H9 (cell line): ENCODE results near the gene ZFYVE28. TPM values are rescaled to one million over a fixed set of nuclear protein-coding genes. Genes with fewer than 3 reads are reported as not detected.
A peak's percentile ranks its signal among the peaks of the same experiment; 100 is the strongest.

Source experiments
- DNase-seq: peaks from one replicate; pipeline ENCODE4 v3.0.0-alpha.2; 2017
- H2AFZ ChIP-seq: one replicate; pipeline ENCODE4 v1.6.1; 2013; ENCODE audit warnings: mild to moderate bottlenecking, low read length, control low read depth, moderate library complexity
- H2AK5ac ChIP-seq: 2 replicates; pipeline ENCODE4 v1.6.1; 2013; ENCODE audit warnings: low read length, control low read depth, mixed read lengths; ENCODE audit not compliant: insufficient read length
- H2BK120ac ChIP-seq: one replicate; pipeline ENCODE4 v1.6.1; 2013; ENCODE audit warnings: low read depth, mild to moderate bottlenecking, low read length, control low read depth, inconsistent platforms; ENCODE audit not compliant: poor library complexity, severe bottlenecking
- H2BK12ac ChIP-seq: 2 replicates; pipeline ENCODE4 v1.6.1; 2013; ENCODE audit warnings: low read length, control low read depth, mixed read lengths, low read depth; ENCODE audit not compliant: insufficient read length
- H2BK15ac ChIP-seq: 2 replicates; pipeline ENCODE4 v1.6.1; 2013; ENCODE audit warnings: low read depth, low read length, control low read depth
- H2BK20ac ChIP-seq: one replicate; pipeline ENCODE4 v1.6.1; 2013; ENCODE audit warnings: low read depth, mild to moderate bottlenecking, low read length, control low read depth, inconsistent platforms; ENCODE audit not compliant: poor library complexity, severe bottlenecking
- H2BK5ac ChIP-seq: 2 replicates; pipeline ENCODE4 v1.6.1; 2013; ENCODE audit warnings: low read length, control low read depth, mixed read lengths; ENCODE audit not compliant: insufficient read length
- H3K14ac ChIP-seq: 2 replicates; pipeline ENCODE4 v1.6.1; 2013; ENCODE audit warnings: low read length, control low read depth; ENCODE audit not compliant: insufficient read depth
- H3K18ac ChIP-seq: 2 replicates; pipeline ENCODE4 v1.6.1; 2013; ENCODE audit warnings: low read depth, mild to moderate bottlenecking, mixed read lengths, low read length, control low read depth; ENCODE audit not compliant: insufficient read length
- H3K23ac ChIP-seq: 2 replicates; pipeline ENCODE4 v1.6.1; 2013; ENCODE audit warnings: low read length, control low read depth, mixed read lengths, low read depth; ENCODE audit not compliant: insufficient read length
- H3K23me2 ChIP-seq: 2 replicates; pipeline ENCODE4 v1.6.1; 2013; ENCODE audit warnings: low read depth, mild to moderate bottlenecking, mixed read lengths, low read length, control low read depth; ENCODE audit not compliant: insufficient read length, poor library complexity, severe bottlenecking
- H3K27ac ChIP-seq: 2 replicates; pipeline ENCODE4 v1.5.1; 2013; ENCODE audit warnings: low read length, control low read depth, mixed read lengths, low read depth; ENCODE audit not compliant: insufficient read length
- H3K27me3 ChIP-seq: 2 replicates; pipeline ENCODE4 v1.6.1; 2013; ENCODE audit warnings: low read length, control low read depth, inconsistent platforms; ENCODE audit not compliant: insufficient read depth
- H3K4ac ChIP-seq: 2 replicates; pipeline ENCODE4 v1.6.1; 2013; ENCODE audit warnings: low read depth, mild to moderate bottlenecking, control low read depth, inconsistent platforms, low read length, moderate library complexity
- H3K4me1 ChIP-seq: 2 replicates; pipeline ENCODE4 v1.6.1; 2013; ENCODE audit warnings: low read length, control low read depth, inconsistent platforms; ENCODE audit not compliant: insufficient read depth
- H3K4me2 ChIP-seq: 2 replicates; pipeline ENCODE4 v1.6.1; 2013; ENCODE audit warnings: low read length, control low read depth, mixed read lengths; ENCODE audit not compliant: insufficient read length, insufficient read depth
- H3K56ac ChIP-seq: 2 replicates; pipeline ENCODE4 v1.6.1; 2013; ENCODE audit warnings: low read depth, mild to moderate bottlenecking, mixed read lengths, low read length, control low read depth; ENCODE audit not compliant: insufficient read length
- H3K79me1 ChIP-seq: 2 replicates; pipeline ENCODE4 v1.6.1; 2013; ENCODE audit warnings: low read depth, mild to moderate bottlenecking, moderate library complexity, low read length, control low read depth, inconsistent platforms; ENCODE audit not compliant: insufficient read depth, poor library complexity, severe bottlenecking
- H3K79me2 ChIP-seq: 2 replicates; pipeline ENCODE4 v1.6.1; 2013; ENCODE audit warnings: low read length, control low read depth, inconsistent platforms; ENCODE audit not compliant: insufficient read depth
- H3K9ac ChIP-seq: 2 replicates; pipeline ENCODE4 v1.6.1; 2013; ENCODE audit warnings: low read length, control low read depth, mixed read lengths; ENCODE audit not compliant: insufficient read length; ENCODE audit errors: extremely low read depth
- H3K9me3 ChIP-seq: one replicate; pipeline ENCODE4 v1.6.1; 2013; ENCODE audit warnings: low read depth, low read length, inconsistent platforms; ENCODE audit not compliant: control insufficient read depth
- H3T11ph ChIP-seq: one replicate; pipeline ENCODE4 v1.6.1; 2013; ENCODE audit warnings: mild to moderate bottlenecking, low read length, control low read depth, inconsistent platforms
- H4K20me1 ChIP-seq: one replicate; pipeline ENCODE4 v1.6.1; 2013; ENCODE audit not compliant: control insufficient read depth, insufficient read length, insufficient read depth
- H4K5ac ChIP-seq: 2 replicates; pipeline ENCODE4 v1.6.1; 2013; ENCODE audit warnings: low read depth, mild to moderate bottlenecking, mixed read lengths, low read length, control low read depth; ENCODE audit not compliant: insufficient read length
- H4K8ac ChIP-seq: replicated peaks from 2 replicates; pipeline ENCODE4 v1.6.1; 2013; ENCODE audit warnings: low read length, control low read depth, mixed read lengths, low read depth; ENCODE audit not compliant: insufficient read length
- H4K91ac ChIP-seq: 2 replicates; pipeline ENCODE4 v1.6.1; 2013; ENCODE audit warnings: low read depth, mild to moderate bottlenecking, moderate library complexity, mixed read lengths, low read length, control low read depth; ENCODE audit not compliant: insufficient read length
- H3K27ac Mint-ChIP-seq, 3 experiments: 2 replicates in 2 of 3; 3 replicates in 1 of 3; pipeline ENCODE4 v1.8.0; 2020 to 2021; ENCODE audit warnings: mixed read lengths in 3 of 3, mild to moderate bottlenecking in 1 of 3, moderate library complexity in 1 of 3
- H3K27me3 Mint-ChIP-seq: 2 replicates; pipeline ENCODE4 v1.8.0; 2021; ENCODE audit warnings: low read depth, mild to moderate bottlenecking, moderate library complexity, mixed read lengths
- H3K36me3 Mint-ChIP-seq, 3 experiments: 2 replicates in 2 of 3; 3 replicates in 1 of 3; pipeline ENCODE4 v1.8.0; 2020 to 2021; ENCODE audit warnings: low read depth in 3 of 3, mixed read lengths in 3 of 3; ENCODE audit not compliant: insufficient read depth in 1 of 3
- H3K4me1 Mint-ChIP-seq, 2 experiments: 2 replicates each; pipeline ENCODE4 v1.8.0; 2020; ENCODE audit warnings: mixed read lengths in 2 of 2
- H3K4me3 Mint-ChIP-seq, 2 experiments: 2 replicates in 1 of 2; 3 replicates in 1 of 2; pipeline ENCODE4 v1.8.0; 2020 to 2021; ENCODE audit warnings: mild to moderate bottlenecking in 2 of 2, mixed read lengths in 2 of 2, moderate library complexity in 1 of 2
- H3K9me3 Mint-ChIP-seq, 2 experiments: 2 replicates in 1 of 2; 3 replicates in 1 of 2; pipeline ENCODE4 v1.8.0; 2020; ENCODE audit warnings: mild to moderate bottlenecking in 2 of 2, mixed read lengths in 2 of 2, moderate library complexity in 1 of 2
- CTCF ChIP-seq: fragments of 200-600 bp; sonication (generic); conservative IDR thresholded peaks from 3 replicates; pipeline ENCODE4 v1.8.0; 2021; ENCODE audit warnings: antibody characterized with exemption, mild to moderate bottlenecking
- WGBS: extraction: QIAGEN DNeasy Blood & Tissue Kit; methylation state at CpG from one replicate; pipeline ENCODE4 v1.1.7; 2013; ENCODE audit warnings: missing lambda C conversion rate, low lambda C conversion rate, mixed read lengths; ENCODE audit not compliant: insufficient read length; ENCODE audit errors: extremely low coverage; 5-methylcytosine and 5-hydroxymethylcytosine counted together
- total RNA-seq: library from RNA; stranded (reverse); gene quantifications from 2 replicates; pipeline ENCODE4 v1.2.1, GENCODE V29; 2021

The ZFYVE28 gene
- total RNA-seq, 1 experiment from 2014 or later = 0.98 TPM

GRCh38 chr4:2428496-2429213 is 10.2 kb upstream of the ZFYVE28 start:
- no peaks in the 10 kb centered on the region for H3K36me3 Mint-ChIP-seq
- Histone ChIP-seq H3K79me2 (no peaks in the 10 kb centered on the region), H3K27ac (no peak overlapping the region), H3K23ac (no peak overlapping the region), H3K4me1 (no peaks in the 10 kb centered on the region), H4K8ac (no peak overlapping the region), H3K4ac (no peak overlapping the region), H2AK5ac (no peak overlapping the region), H2BK15ac (no peak overlapping the region), H2AFZ (no peak overlapping the region), H2BK20ac (no peak overlapping the region), H4K20me1 (no peaks in the 10 kb centered on the region), H4K5ac (no peak overlapping the region), H3K79me1 (no peaks in the 10 kb centered on the region), H3K23me2 (no peaks in the 10 kb centered on the region), H2BK120ac (no peak overlapping the region), H3K9ac (no peak overlapping the region), H3T11ph (no peak overlapping the region), H3K56ac (no peak overlapping the region), H3K4me2 (no peak overlapping the region), H3K14ac (no peak overlapping the region; the same call in 1 of the 2 replicates), H2BK5ac (no peak overlapping the region), H3K9me3 (no peaks in the 10 kb centered on the region), H4K91ac (no peak overlapping the region), H3K18ac (no peak overlapping the region), H2BK12ac (no peak overlapping the region), H3K27me3 (no peaks in the 10 kb centered on the region)
- no peak for TF ChIP-seq CTCF
- H3K27ac Mint-ChIP-seq = no peak overlapping the region; a peak in 1 of 7 replicates
- H3K27me3 Mint-ChIP-seq = peaks cover 2% of the 10 kb centered on the region; the same call in 1 of the 2 replicates
- no peak overlapping the region for H3K4me3 Mint-ChIP-seq
- peak; percentile 25 for DNase-seq
- peaks cover 0 to 2% of the 10 kb centered on the region in 2 experiments; a peak in 2 of 4 replicates for H3K4me1 Mint-ChIP-seq
- no CpG with 5 or more reads among the region's 25 CpGs for WGBS
- H3K9me3 Mint-ChIP-seq = no peaks in the 10 kb centered on the region; a peak in 1 of 5 replicates
